GM20000 (cell line): Measurements from ENCODE around the gene PITPNB.

ENCODE experiments used
- DNase-seq: peaks from one replicate; pipeline ENCODE4 v3.0.0; 2012; ENCODE audit warnings: low spot score
- CTCF ChIP-seq: IDR thresholded peaks from 2 replicates; pipeline ENCODE4 v1.5.1; 2012; ENCODE audit warnings: mild to moderate bottlenecking, control low read depth; ENCODE audit errors: extremely low read depth, missing control alignments

The PITPNB gene

DNA sequence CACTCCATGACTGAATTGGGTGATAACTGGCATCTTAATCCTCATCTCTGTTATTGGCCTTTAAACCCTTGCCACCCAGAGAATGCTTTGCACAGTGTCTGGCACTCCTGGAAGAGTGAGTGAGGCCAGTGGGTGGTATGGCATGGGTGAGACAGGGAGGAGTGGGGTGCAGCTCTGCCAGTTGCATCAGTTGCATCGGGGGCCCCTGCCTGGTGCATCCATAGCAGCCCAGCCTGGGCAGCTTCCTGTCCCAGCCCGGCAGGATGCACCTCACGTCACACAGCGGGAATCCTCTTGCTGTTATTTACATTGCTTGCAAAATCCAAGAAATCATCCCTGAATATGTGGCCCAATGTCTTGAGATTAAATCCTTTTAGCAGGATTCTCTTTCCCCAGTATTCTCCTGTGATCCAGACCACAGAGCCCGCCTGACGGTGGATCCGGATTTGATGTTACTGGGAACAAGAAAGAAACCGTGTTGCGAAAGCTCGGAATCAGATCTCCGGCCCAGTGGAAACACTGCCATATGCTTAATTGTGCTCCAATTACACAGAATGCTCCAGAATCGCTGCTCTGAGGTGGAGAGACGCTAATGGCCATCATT, 79.9 kb downstream of the PITPNB start:
- DNase-seq: no peak
- no peak for TF ChIP-seq CTCF

GRCh38 chr22:27836181-27836580, 82.9 kb downstream of the PITPNB start:
- no peak for DNase-seq
- TF ChIP-seq CTCF: no peak

- TF ChIP-seq CTCF: no peak
Measured at GRCh38 chr22:27835446-27835845, 83.6 kb downstream of the PITPNB start.

GRCh38 chr22:27834364-27835185, 84.5 kb downstream of the PITPNB start:
- TF ChIP-seq CTCF: no peak
- no peak for DNase-seq

More at GRCh38 chr22:27835446-27835845, 83.6 kb downstream of the PITPNB start:
- no peak for DNase-seq

DNA sequence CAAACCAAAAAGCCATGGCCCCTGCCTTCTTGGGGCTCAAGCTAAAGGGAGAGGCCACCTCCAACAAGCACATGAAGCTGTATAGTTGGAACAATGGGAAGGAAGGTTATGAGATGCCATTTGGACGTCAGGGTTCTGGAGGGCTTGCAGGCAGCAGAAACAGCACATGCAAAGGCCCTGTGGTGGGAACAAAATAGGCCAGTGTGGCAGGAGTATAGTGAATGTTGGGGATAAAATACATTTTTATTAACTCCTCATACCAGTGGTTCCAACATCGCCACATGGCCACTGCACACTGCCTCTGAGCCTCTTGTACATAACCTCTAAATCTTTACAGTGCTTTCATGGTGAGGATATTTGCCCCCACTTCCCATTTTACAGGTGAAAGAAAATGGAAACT, 85.3 kb downstream of the PITPNB start:
- no peak for DNase-seq
- TF ChIP-seq CTCF: no peak

GRCh38 chr22:27832606-27833005, 86.5 kb downstream of the PITPNB start:
- no peak for TF ChIP-seq CTCF
- DNase-seq: no peak

DNA sequence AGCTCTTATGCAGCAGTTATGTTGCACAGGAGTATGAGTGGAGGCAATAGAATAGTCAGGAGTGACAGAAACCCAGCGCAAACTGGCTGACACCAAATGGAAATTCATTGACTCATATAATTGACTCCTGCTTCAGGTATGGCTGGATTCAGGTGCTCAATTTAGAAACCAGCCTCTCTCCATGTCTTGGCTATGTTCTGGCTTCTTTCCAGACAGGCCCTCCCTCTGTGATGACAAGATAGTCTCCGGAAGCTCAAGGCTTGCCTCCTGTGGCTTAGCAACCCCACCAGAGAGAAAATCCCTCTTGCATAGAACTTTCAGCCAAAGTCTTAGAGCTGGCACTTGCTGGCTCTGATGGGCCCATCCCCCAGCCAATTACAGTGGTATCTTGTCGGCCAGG, 89.4 kb downstream of the PITPNB start:
- TF ChIP-seq CTCF: no peak
- no peak for DNase-seq
